Spinal cord (tissue), 10 donors: Measurements from ENCODE around the gene CAMK2A. TPM values are rescaled to one million over a fixed set of nuclear protein-coding genes. Genes with fewer than 3 reads are reported as not detected.
"Not testable (repeated sequence)": the region's sequence is repeated elsewhere in the genome, so short reads cannot be mapped to it uniquely, and the experiment has no call there.

Source experiments
- DNase-seq, 6 donors: peaks; one replicate each; pipeline versions ENCODE4 v3.0.0 to v3.0.0-alpha.2; 2013 to 2015; ENCODE audit warnings: low spot score in 6 of 6, low read depth in 4 of 6
- H3K27ac ChIP-seq: one replicate; pipeline ENCODE4 v1.5.1; 2013; ENCODE audit warnings: low read depth, low read length, control low read depth
- H3K27me3 ChIP-seq: one replicate; pipeline ENCODE4 v1.6.1; 2013; ENCODE audit warnings: low read length; ENCODE audit not compliant: control insufficient read depth, insufficient read depth
- H3K36me3 ChIP-seq: one replicate; pipeline ENCODE4 v1.6.1; 2013; ENCODE audit warnings: low read length; ENCODE audit not compliant: control insufficient read depth, insufficient read depth
- H3K4me1 ChIP-seq: one replicate; pipeline ENCODE4 v1.6.1; 2013; ENCODE audit warnings: low read length; ENCODE audit not compliant: control insufficient read depth, insufficient read depth
- H3K4me3 ChIP-seq: one replicate; pipeline ENCODE4 v1.5.1; 2013; ENCODE audit warnings: low read depth, low read length, control low read depth
- H3K9me3 ChIP-seq: one replicate; pipeline ENCODE4 v1.6.1; 2013; ENCODE audit warnings: low read length; ENCODE audit not compliant: control insufficient read depth, insufficient read depth
- WGBS: methylation state at CpG from one replicate; pipeline ENCODE4 v1.1.5; 2013; ENCODE audit warnings: missing lambda C conversion rate; ENCODE audit not compliant: insufficient coverage; 5-methylcytosine and 5-hydroxymethylcytosine counted together
- polyA plus RNA-seq, 2 donors: library from polyadenylated mRNA; unstranded; fragments of 120-200 nt; gene quantifications; one replicate each; pipeline ENCODE4 v1.2.1, GENCODE V29; 2013; ENCODE audit not compliant: insufficient read length in 2 of 2
- total RNA-seq, 2 donors: library from RNA; depleted of rRNA in 1 of 2; stranded (reverse); fragments of 120-200 nt in 1 of 2; fragments of >200 nt in 1 of 2; gene quantifications; one replicate each; pipeline versions ENCODE4 v1.2.3 to v1.2.4, GENCODE V29; 2013 to 2014
- donor health status: healthy.

The CAMK2A gene
- total and polyA plus RNA-seq, 4 donors: 5.7 to 26.8 (median 23.5) TPM

DNA sequence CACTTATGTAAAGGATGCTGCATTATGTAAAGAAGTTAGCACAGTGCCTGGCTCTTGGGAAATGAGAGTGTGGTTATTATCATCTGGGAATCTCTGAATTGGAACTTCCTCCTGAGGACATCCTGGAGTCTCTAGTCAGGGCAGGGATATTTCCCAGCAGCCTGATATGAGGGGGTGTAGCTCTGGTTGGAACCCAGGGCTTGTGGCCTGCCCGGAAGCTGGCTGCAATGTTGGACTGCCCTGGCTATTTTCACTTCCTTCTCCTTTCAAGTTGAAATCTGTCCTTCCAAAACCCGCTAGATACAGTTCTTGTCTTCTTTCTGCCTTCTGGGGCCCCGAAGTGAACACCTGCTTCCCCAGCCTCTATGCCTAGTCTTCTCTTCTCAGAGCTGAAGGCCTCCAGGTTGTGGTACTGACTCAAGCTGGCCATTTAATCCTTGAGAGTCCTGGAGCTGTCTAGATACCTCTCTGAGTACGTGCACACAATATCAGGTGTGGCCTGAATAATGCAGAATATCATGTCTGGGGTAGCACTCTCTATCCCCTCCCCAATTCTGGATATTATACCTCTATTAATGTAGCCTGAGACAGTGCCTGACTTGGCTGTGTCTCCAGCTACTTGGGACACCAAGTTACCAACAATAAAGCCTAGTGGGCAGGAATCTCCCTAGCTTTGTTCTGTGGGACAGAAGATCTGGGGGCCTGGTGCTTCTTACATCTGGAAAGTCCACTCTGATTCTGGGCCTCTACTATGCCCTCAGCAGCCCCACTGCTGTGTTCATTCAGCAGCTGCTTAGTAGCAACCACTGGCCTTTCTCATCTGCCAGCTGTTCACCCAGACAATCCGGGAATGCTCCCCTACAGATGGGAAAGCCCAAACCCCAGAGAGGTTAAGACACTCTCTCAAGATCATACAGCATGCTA is 54.7 kb downstream of the CAMK2A start:
- DNase-seq: no peak
- Histone ChIP-seq H3K27ac (no peak overlapping the region), H3K4me3 (no peak overlapping the region), H3K9me3 (no peaks in the 10 kb centered on the region), H3K36me3 (peaks cover 34% of the 10 kb centered on the region), H3K27me3 (no peaks in the 10 kb centered on the region), H3K4me1 (peaks cover 8% of the 10 kb centered on the region)
- 86% methylated on average over 4 of the region's 5 CpGs for WGBS

GRCh38 chr5:150233706-150234105 is 55.9 kb downstream of the CAMK2A start:
- not testable (repeated sequence) for H3K4me1 ChIP-seq, H3K27ac ChIP-seq, H3K9me3 ChIP-seq, H3K27me3 ChIP-seq, DNase-seq, H3K4me3 ChIP-seq
- H3K36me3 ChIP-seq: peaks cover 22% of the 10 kb centered on the region
- 96% methylated on average over 4 of the region's 5 CpGs for WGBS

GRCh38 chr5:150230842-150231241 is 58.7 kb downstream of the CAMK2A start:
- WGBS: 97% methylated on average over 6 of the region's 7 CpGs

GRCh38 chr5:150229571-150229970 is 60.0 kb downstream of the CAMK2A start:
- Histone ChIP-seq H3K36me3 (peaks cover 30% of the 10 kb centered on the region), H3K4me1 (no peaks in the 10 kb centered on the region), H3K27me3 (no peaks in the 10 kb centered on the region), H3K4me3 (no peak overlapping the region), H3K9me3 (no peaks in the 10 kb centered on the region), H3K27ac (no peak overlapping the region)
- no peak for DNase-seq
- WGBS: 80% methylated on average over 3 of the region's 3 CpGs

More at GRCh38 chr5:150230842-150231241, 58.7 kb downstream of the CAMK2A start:
- Histone ChIP-seq H3K27me3 (no peaks in the 10 kb centered on the region), H3K36me3 (peaks cover 27% of the 10 kb centered on the region), H3K4me3 (no peak overlapping the region), H3K27ac (no peak overlapping the region), H3K9me3 (no peaks in the 10 kb centered on the region), H3K4me1 (peaks cover 8% of the 10 kb centered on the region)
- no peak for DNase-seq

- Histone ChIP-seq H3K27ac (no peak overlapping the region), H3K27me3 (no peaks in the 10 kb centered on the region), H3K4me1 (no peaks in the 10 kb centered on the region), H3K4me3 (no peak overlapping the region), H3K9me3 (no peaks in the 10 kb centered on the region), H3K36me3 (peaks cover 27% of the 10 kb centered on the region)
- no peak for DNase-seq
- 70% methylated on average over 10 of the region's 11 CpGs for WGBS
Measured at GRCh38 chr5:150227606-150228273, 61.8 kb downstream of the CAMK2A start.

DNA sequence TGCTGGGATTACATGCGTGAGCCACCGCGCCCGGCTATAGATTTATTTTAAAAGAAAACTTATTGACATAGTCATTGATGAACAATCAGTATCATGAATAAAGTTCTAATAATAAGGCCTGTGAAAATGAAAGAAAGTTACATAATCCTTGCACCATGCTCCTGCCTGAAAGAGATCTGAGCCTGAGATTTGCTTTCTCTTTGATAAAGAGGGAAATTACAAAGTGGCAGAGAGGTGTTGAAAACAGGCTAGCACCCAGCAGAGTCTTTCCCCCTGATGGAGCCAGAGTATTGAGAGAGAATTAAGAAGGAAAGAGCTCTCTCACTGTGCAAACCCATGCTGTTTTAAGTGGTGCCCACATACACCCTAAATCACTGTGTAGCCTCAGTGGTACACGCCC is 62.5 kb downstream of the CAMK2A start:
- Histone ChIP-seq H3K27ac (no peak overlapping the region), H3K36me3 (peaks cover 32% of the 10 kb centered on the region), H3K4me1 (no peaks in the 10 kb centered on the region), H3K4me3 (no peak overlapping the region), H3K9me3 (no peaks in the 10 kb centered on the region), H3K27me3 (no peaks in the 10 kb centered on the region)
- 80% methylated on average over 1 of the region's 5 CpGs for WGBS
- no peak for DNase-seq

GRCh38 chr5:150224483-150225027 is 65.0 kb downstream of the CAMK2A start:
- WGBS: 55% methylated on average over 3 of the region's 8 CpGs
- H3K27me3 ChIP-seq: no peaks in the 10 kb centered on the region
- H3K9me3 ChIP-seq: no peaks in the 10 kb centered on the region
- peaks cover 33% of the 10 kb centered on the region for H3K36me3 ChIP-seq
- no peaks in the 10 kb centered on the region for H3K4me1 ChIP-seq
- DNase-seq: no peak
- H3K27ac ChIP-seq: no peak overlapping the region
- H3K4me3 ChIP-seq: no peak overlapping the region

DNA sequence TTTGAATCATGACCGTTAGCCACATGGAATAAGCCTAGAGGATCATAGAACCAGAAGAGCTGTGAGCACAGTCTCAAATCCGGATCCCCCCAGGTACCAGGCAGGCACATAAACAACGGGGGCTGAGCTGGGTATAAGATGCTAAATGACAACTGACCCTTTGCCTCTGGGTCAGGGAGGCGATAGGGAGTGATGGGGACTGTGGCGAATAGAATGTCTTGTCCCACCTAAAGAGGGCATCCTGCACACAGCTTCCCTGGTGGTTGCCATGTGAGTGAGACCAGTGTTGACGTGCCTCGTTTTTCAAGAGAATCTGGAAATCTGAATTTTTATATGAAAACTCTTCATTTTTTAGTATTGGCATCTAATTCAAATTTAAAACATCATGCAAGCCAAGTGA is 66.1 kb downstream of the CAMK2A start:
- H3K36me3 ChIP-seq: peaks cover 33% of the 10 kb centered on the region

DNA sequence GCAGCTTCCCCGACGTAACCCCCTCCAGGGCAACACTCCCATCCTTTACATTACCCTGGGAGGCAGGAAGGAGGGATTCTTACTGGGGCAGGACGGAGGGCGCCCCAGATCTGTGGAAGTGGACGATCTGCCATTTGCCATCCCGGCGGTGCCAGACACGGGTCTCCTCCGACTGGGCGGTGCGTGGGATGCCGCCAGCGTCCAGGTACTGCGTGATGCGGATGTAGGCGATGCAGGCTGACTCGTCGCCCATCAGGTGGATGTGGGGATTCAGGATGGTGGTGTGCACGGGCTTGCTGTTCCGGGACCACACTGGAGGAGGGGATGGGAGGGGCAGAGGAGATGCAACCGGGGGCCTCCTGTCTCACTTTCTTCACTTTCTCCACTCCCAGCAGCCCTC is 66.7 kb downstream of the CAMK2A start:
- peaks cover 7% of the 10 kb centered on the region for H3K4me1 ChIP-seq
- no peak for DNase-seq
- no peaks in the 10 kb centered on the region for H3K9me3 ChIP-seq
- no peak overlapping the region for H3K4me3 ChIP-seq
- H3K36me3 ChIP-seq: peaks cover 29% of the 10 kb centered on the region
- H3K27me3 ChIP-seq: no peaks in the 10 kb centered on the region
- no peak overlapping the region for H3K27ac ChIP-seq
- WGBS: 92% methylated on average over 18 of the region's 21 CpGs

More for the DNA sequence above, 66.1 kb downstream of the CAMK2A start:
- no peak for DNase-seq
- no peaks in the 10 kb centered on the region for H3K27me3 ChIP-seq
- H3K27ac ChIP-seq: no peak overlapping the region
- whole genome bisulfite sequencing: 98% methylated on average over 5 of the region's 7 CpGs
- no peaks in the 10 kb centered on the region for H3K9me3 ChIP-seq
- peaks cover 2% of the 10 kb centered on the region for H3K4me1 ChIP-seq
- H3K4me3 ChIP-seq: no peak overlapping the region
